ENCODE data around the gene GPRASP3.
"Not testable (repeated sequence)": the region's sequence is repeated elsewhere in the genome, so short reads cannot be mapped to it uniquely, and the experiment has no call there.

Gene GPRASP3, protein sequence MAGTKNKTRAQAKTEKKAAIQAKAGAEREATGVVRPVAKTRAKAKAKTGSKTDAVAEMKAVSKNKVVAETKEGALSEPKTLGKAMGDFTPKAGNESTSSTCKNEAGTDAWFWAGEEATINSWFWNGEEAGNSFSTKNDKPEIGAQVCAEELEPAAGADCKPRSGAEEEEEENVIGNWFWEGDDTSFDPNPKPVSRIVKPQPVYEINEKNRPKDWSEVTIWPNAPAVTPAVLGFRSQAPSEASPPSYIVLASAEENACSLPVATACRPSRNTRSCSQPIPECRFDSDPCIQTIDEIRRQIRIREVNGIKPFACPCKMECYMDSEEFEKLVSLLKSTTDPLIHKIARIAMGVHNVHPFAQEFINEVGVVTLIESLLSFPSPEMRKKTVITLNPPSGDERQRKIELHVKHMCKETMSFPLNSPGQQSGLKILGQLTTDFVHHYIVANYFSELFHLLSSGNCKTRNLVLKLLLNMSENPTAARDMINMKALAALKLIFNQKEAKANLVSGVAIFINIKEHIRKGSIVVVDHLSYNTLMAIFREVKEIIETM

DNA sequence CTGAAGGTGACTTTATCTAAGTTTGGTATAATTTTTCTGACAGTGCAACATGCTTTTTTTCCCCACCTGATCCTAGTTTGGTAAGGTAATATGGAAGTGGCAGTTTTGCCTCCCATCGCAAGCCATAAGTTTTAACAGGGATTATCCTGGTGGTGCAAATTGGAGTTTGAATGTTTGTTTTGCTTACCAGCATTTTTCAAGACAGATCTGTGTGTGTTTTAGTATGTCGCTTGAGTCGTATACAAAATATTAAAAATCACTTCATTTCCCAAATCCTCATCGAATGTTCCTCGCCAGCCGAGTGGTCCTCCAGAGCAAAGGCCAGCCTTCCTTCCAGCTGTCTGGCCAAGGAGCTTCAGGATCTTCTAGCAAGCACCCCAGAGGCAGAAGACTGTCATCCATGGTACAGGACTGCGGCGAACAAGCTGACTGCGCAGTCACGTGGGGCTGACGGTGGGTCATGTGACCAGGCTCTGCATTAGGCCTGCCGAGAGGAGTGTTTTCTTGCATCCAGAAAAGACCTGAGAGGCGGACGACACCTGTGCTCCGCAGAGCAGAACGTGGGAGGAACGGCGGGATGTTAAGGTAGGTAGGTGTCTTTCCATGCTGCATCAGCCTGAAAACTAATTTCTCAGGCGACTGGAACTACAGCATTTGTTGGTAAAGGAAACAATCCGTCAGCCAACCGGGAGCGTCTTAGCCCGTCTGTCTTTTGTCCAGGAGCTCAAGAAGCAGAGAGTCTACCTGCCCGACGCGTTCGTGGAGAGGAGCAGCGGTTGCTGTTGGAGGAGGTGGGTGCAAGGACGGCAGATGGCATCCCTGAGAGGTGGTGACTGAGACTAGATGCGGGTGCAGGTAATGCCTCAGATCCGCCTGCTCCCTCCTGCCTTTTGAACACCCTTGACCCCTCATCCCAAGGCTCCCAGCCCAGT lies at the start of gene GPRASP3:
GPRASP3 (plus strand) TSS at position 507 of the 932 bp plus-strand sequence. CDS start 28,253 bp downstream, outside the sequence.
- peak; percentile 42 for DNase-seq

DNA sequence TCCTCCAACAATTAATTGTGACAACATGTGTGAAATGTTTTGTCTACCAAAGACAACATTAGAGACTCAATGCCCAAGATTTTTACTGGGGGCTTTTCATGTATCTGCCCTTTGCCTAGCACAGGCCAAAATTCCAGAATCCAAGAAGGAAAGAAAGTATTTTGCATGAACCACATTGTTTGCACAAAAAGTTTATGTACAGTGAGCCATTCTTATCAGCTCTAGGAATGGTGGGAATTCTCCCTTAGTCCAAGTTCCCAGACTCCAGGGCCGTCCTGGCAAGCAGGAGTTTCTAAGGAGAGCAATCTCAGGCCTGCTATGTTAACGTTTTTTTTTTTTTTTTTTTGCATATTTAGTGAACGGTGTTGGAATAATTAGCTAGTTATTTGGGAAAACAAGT lies 47.7 kb upstream of the GPRASP3 start:
- no peak for DNase-seq

DNA sequence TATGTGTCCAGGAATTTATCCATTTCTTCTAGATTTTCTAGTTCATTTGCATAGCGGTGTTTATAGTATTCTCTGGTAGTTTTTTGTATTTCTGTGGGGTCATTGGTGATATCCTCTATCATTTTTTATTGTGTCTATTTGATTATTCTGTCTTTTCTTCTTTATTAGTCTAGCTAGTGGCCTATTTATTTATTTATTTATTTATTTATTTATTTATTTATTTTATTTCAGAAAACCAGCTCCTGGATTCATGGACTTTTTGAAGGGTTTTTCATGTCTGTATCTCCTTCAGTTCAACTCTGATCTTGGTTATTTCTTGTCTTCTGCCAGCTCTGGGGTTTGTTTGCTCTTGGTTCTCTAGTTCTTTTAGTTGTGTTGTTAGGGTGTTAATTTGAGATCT lies 43.1 kb upstream of the GPRASP3 start:
- DNase-seq: not testable (repeated sequence)

DNA sequence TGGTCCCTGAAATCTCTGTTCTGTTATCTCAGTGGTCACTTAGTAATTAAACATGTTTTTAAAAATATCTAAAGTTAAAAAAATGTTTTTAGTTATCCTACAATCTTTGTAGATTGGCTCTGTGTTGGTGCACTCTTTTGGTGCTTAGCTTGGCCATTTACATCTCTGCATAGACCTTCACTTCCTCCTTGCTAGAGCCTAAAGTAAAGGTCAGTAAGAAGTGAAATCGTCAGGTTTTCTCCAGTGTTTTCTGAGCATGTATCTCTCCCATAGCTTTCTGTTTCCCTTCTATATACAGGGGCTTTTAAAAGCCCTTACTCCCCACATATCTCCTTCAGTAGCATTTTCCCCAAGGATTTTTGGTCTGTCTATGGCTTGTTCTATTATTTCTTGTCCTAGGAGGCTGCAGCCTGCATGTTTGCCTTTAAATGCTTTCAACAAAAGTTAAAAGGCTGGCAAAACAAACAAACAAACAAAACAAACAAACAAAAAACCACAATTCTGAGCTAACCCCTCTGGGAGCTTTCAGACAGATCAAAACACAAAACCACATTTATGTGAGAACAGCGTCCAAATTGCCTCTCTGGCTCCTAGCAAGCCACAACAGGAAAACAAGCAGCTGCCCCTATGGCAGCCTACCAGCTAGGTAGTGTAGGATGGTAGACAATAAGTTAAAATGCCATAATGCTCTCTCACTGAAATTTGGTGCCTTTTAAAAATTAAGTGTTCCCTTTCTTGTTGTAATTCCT lies 35.6 kb upstream of the GPRASP3 start:
- no peak for DNase-seq

DNA sequence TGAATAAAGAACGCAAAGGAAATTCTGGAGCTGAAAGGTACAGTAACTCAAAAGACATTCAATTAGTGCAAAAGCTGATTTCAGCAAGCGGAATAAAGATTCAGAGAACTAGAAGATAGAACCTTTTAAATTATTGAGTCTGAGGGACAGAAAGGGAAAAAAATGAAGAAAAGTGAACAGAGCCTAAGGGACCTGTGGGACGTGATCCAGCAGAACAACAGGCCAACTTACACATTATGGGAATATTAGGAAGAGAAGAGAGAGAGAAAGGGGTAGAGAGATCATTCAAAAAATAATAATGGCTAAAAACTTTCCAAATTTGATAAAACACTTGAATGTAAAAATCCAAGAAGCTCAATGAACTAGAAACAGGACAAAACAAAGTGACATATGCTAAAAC lies 25.8 kb upstream of the GPRASP3 start:
- no peak for DNase-seq

DNA sequence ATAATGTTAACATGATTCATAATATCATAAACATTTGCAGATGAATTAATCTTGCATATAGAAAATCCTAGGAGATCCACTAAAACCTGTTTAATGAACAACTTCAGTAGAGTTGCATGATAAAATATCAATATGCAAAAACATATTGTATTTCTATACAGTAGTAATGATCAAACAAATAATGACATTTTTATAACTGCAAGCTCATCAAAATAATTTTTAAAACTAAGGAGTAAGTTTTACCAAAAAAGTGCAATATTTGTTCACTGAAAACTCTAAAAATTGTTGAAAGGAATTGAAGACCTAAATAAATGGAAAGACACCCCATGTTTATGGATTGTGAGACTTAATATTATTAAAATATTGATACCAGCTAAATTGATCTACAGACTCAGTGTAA lies 24.2 kb upstream of the GPRASP3 start:
- no peak for DNase-seq

DNA sequence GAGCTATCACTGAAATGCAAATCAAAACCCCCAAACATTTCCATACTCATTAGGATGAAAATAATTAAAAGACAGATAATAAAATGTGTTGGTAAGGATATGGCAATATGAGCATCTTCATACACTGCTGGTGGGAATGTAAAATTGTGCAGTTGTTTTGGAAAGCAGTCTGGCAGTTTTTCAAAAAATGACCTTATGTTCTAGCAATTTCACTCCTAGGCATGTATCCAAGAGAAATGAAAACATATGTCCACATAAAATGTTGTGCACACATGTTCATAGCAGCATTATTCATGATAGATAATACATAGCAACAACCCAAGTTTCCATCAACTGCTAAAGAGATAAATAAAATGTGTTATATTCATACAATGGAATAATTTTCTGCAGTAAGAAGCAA lies 23.0 kb upstream of the GPRASP3 start:
- DNase-seq: no peak

DNA sequence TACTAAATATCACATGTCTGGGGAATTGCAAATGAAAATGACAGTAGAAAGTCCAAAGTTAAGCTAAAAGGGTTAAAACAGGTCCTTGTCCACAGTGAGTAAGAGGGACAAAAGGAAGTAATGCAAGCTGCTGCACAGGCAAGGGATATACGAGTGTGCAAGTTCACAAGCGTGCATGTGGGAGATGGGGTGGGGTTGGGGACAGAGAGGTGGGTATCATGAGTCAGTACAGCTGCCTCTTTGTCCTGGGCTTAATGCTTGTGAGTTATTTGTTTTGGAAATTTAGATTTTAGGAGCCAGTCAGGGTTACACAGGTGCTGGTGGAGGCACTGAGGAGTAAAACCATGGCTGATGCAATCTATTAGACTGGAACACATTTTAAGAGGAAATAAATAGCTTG lies 11.6 kb upstream of the GPRASP3 start:
- peak; percentile 5 for DNase-seq

DNA sequence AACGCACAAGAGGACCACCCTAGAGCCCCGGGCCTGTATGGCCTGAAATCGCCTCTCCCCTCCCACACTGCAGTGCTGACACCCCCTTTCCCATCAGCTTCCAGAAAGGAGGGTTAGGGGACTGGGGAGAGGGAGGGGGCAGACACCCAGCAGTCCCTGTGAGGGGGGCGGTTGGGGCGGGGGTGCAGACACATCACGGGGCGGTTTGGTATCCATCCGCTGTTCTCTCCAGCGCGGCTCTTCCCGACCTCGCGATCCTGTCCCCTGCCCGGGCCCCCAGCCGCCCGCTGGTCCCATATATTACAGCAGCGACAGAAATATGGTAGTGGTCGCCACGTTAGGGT lies 8.7 kb upstream of the GPRASP3 start:
- no peak for DNase-seq

DNA sequence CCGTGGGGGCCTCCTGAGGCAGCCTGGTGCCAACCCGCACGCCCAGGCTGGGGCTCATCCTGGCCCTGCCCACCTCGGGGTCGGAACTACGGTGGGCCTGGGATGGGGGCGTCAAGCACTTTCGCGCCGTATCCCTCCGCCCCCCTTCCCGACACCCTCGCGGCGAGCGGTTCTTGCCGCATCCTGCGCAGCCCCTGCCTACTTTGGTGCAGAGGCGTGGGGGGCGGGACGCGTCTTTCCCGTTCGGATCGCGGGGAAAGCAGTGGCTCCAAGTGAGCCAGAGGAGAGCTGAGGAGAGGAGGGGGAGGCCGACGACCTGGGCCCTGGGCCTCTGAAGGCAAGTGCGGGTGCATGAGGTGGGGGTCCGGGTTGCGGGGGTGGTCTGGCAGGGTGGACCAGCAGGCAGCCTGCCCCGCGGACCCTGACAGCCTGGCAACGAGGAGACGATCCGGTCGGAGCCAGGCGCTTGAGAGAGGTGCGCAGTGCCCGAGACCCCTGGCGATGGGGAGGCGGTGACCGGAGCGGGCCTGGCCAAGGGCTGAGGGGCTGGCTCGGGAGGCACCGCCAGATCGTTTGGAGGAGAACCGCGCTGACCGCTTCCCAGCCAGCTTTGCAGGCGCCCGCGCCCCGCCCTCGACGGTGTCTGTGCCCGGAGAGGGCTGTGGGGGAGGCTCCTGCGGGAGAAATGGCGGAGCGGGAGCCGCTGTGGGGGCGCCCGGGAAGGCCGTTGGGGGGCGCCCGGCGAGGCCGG lies 8.2 kb upstream of the GPRASP3 start, which contains the start of gene GPRASP2:
GPRASP2 (plus strand) TSS at position 233 of the 751 bp plus-strand sequence. CDS start 2,422 bp downstream, outside the sequence.
- no peak for DNase-seq

DNA sequence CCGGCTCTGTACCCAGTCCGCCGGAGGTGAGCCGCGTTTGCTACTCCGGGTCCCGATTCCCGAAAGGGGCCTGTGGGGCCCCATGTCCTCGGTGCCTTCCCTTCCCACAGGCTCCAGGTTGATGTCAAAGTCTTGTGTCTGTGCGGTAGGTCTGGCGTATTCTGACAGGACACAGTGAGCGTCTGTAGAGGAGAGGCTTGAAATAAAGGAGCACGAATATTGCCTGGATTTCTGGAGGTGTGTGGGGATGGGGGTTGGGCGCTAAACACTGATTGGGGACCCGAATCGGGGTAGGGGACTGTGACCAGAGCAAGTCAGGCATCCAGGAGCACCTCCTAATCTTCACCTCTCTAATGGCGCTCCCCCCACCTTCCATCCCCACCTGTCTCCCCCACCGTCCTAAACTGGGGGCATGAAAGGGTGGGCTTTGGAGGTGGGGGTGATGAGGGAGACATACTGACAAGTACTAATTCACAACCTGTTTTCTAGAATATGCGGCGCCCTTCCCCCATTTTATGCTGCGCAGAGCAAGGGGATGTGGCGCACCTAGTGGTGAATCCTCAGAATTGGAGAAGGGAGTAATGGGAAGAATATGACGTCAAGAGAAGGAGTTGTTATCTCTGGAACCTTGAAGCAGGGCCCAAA lies 7.4 kb upstream of the GPRASP3 start:
- DNase-seq: peak; percentile 56

DNA sequence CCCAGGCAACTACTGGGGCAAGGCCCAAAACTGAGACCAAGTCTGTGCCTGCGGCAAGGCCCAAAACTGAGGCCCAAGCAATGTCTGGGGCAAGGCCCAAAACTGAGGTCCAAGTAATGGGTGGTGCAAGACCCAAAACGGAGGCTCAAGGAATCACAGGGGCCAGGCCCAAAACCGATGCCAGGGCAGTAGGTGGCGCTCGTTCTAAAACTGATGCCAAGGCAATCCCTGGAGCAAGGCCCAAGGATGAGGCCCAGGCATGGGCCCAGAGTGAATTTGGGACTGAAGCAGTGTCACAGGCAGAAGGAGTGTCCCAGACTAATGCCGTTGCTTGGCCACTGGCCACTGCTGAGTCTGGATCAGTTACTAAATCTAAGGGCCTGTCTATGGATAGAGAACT lies 5.5 kb upstream of the GPRASP3 start:
- DNase-seq: no peak

DNA sequence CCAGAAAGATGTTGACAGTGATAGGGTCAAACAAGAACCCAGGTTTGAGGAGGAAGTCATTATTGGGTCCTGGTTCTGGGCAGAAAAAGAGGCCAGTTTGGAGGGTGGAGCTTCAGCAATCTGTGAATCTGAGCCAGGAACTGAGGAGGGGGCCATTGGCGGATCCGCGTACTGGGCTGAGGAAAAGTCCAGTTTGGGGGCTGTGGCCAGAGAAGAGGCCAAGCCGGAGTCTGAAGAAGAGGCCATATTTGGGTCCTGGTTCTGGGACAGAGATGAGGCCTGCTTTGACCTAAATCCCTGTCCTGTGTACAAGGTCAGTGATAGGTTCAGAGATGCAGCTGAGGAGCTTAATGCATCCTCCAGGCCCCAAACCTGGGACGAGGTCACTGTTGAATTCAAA lies 4.6 kb upstream of the GPRASP3 start:
- no peak for DNase-seq

DNA sequence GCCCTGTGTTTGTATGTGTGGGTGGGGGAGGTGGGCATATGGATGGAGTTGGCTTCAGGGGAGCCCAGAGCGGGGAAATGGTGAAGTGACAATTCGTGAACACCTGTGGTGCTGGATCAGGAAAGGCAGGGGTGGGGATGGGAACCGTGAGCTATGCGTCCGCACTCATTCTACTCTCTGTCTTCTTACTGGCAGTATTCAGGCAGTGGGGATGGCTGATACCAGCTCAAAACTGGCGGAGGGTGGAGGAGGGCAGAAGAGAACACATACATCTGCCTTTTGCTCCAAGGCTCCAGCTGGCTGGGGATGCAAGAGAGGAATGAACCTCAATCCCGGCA lies 595 bp downstream of the GPRASP3 start:
- DNase-seq: not testable (repeated sequence)

DNA sequence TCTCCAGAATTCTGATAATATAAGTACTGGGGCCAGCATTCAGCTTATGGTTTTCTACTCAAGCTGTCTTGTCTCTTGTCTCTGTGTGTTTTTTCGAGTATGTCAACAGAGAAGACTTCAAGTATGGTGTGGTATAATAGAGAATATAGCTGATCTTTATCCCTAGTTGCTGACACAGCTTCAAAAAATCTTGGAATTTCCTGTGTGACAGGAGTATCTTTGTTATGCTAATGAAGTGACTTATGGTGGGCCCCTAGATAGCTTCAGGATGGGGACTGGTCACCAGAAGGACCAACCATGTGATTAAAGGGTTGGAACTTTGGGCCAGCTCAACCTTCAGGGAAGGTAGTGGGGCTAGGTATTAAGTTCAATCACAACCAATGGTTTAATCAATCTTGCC lies 2.9 kb downstream of the GPRASP3 start:
- no peak for DNase-seq

DNA sequence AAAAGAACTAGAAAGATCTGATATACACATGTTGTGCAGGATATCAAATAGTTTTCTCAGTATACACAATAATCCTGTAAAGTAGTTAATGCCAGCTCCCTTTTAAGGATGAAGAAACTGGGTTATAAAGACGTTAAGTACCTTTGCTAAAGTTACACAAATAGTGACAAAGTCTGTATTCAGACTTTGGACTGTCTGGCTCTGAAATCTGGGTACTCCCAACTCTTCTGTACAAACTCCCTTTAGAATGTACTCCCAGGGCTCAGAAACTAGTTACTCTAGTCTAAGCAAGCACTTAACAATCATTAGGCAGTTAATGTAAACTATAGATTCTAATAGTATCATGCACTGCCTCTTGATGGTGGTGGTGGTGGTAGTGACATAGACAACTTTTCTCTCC lies 7.2 kb downstream of the GPRASP3 start:
- DNase-seq: no peak

DNA sequence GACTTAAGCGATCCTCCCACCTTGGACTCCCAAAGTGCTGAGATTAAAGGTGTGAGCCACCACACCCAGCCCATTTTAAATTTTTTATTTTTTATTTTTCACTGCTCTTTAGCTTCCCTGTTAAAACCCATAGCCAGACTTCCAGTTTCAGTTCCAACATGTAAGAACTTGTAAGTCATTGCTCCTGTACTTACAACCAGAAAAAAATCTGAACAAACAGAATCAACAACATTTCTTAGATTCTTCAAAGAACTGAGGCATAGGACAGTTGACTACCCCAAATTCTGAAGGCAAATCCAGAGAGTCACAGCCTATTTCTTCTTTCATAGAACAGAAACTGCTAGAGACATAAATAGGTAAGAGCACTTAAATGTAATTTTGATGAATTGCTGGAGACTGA lies 8.1 kb downstream of the GPRASP3 start:
- DNase-seq: no peak

DNA sequence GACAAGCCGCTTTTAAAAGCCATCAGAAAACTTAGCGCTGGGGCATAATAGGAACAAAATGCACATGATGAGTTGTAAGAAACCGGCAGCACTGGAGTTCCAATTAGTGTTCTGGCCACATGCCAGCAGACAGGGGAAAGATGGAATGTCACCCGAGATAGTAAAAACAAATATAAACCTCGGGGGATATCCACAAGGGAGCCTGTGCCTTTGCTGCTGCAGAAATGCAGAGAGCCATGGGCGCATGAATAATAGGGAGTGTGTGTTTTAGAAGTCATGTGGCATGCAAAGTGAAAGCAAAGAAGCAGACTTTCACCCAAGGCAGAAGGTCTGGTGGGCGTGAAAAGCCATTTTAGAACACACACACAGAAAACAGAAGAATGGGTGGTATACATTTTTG lies 19.1 kb downstream of the GPRASP3 start:
- no peak for DNase-seq

DNA sequence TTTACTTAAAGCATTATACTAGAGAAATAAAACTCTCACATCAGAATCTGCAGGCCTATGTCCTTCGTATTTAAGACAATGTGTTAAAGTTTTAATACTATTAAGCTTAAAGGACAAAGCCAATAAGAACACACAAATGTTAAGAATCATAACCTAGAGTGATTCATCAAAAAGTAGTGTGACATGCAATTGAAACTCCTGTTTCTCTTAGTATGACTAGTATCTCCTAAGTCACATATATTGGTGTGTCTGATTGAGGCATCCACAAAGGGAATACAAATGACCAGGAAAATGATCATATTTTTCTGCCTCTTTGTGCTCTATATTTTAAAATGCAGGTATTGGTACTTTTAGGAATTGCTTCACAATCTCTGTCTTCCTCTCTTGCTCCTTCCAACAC lies 23.8 kb downstream of the GPRASP3 start:
- no peak for DNase-seq

DNA sequence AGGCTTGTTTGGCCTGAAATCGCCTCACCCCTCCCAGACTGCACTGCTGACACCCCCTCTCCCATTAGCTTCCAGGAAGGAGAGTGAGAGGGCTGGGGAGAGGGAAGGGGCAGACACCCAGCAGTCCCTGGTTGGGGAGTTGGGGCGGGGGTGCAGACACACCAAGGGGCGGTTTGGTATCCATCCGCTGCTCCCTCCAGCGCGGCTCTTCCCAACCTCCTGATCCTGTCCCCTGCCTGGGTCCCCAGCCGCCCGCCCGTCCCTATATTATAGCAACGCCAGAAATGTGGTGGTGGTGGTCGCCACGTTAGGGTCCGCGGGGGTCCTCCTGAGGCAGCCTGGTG lies 24.9 kb downstream of the GPRASP3 start:
- DNase-seq: no peak

DNA sequence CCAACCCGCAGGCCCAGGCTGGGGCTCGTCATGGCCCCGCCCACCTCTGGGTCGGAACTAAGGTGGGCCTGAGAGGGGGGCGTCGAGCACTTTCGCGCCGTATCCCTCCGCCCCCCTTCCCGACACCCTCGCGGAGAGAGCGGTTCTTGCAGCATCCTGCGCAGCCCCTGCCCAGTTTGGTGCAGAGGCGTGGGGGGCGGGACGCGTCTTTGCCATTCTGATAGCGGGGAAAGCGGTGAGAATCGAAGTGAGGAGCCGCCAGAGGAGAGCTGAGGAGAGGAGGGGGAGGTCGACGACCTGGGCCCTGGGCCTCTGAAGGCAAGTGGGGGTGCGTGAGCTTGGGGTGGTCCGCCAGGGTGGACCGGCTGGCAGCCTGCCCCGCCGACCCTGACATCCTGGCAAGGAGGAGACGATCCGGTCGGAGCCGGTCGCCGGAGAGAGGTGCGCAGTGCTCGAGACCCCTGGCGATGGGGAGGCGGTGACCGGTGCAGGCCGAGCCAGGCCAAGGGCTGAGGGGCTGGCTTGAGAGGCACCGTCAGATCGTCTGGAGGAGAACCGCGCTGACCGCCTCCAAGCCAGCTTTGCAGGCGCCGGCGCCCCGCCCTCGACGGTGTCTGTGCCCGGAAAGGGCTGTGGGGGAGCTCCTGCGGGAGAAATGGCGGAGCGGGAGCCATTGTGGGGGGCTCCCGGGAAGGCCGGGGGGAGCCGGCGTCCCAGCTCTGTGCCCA lies 25.5 kb downstream of the GPRASP3 start:
- no peak for DNase-seq
